HepG2 (cell line): ENCODE measurements around the gene CCDC150. TPM values are rescaled to one million over a fixed set of nuclear protein-coding genes. Genes with fewer than 3 reads are reported as not detected.
"Not testable (repeated sequence)": the region's sequence is repeated elsewhere in the genome, so short reads cannot be mapped to it uniquely, and the experiment has no call there.

Experiments
- ATAC-seq: fragments of 200-7000 bp; cut with Tn5 transposase; 3 replicates; pipeline ENCODE4 v1.9.1; 2020; ENCODE audit warnings: mild to moderate bottlenecking, moderate library complexity
- BruUV-seq: library from RNA; stranded (reverse); fragments of 400-500 nt; replicated peaks from 2 replicates; lab custom pipeline; 2021; lab: Mats Ljungman, UMichigan
- CTCF ChIA-PET: fragments of 300-600 bp; formaldehyde crosslinking; extraction: SDS; loops from one replicate; lab custom pipeline; 2021; ENCODE audit warnings: low total read pairs, inconsistent platforms, low intra/inter-chr PET ratio; lab: Yijun Ruan, JAX
- POLR2A ChIA-PET: fragments of 350-600 bp; sonication (Branson Sonifier 250); formaldehyde crosslinking; loops from one replicate; lab custom pipeline; 2020; ENCODE audit warnings: antibody characterized with exemption, inconsistent platforms; lab: Yijun Ruan, JAX
- DNase-seq: peaks from one replicate; pipeline ENCODE4 v3.0.0-alpha.2; 2015; ENCODE audit warnings: low spot score
- FAIRE-seq: peaks from 3 replicates; lab custom pipeline; 2011; peaks lifted over from hg19 to GRCh38; lab: Jason Lieb, UNC
- H2AFZ ChIP-seq: one replicate; pipeline ENCODE4 v1.6.1; 2011; ENCODE audit warnings: low read length, inconsistent platforms
- H3K27ac ChIP-seq: fragments of 300-600 bp; 3 replicates; pipeline ENCODE4 v1.8.0; 2011; ENCODE audit warnings: mixed run types, mild to moderate bottlenecking, mixed read lengths, low read length, inconsistent platforms; ENCODE audit not compliant: insufficient read depth; ENCODE audit errors: extremely low read length
- H3K27me3 ChIP-seq, 2 experiments: fragments of 200-600 bp in 1 of 2; 2 replicates in 1 of 2; 3 replicates in 1 of 2; pipeline versions ENCODE4 v1.6.0 to v1.8.0; 2011; ENCODE audit warnings: low read length in 2 of 2, mild to moderate bottlenecking in 2 of 2, moderate library complexity in 2 of 2, inconsistent platforms in 1 of 2; ENCODE audit not compliant: insufficient read depth in 2 of 2, control insufficient read depth in 1 of 2
- H3K36me3 ChIP-seq, 2 experiments: fragments of 200-600 bp in 1 of 2; replicated peaks in 1 of 2; 2 replicates in 1 of 2; 3 replicates in 1 of 2; pipeline versions ENCODE4 v1.5.1 to v1.8.0; 2011; ENCODE audit warnings: low read length in 2 of 2, inconsistent platforms in 1 of 2; ENCODE audit not compliant: insufficient read depth in 2 of 2, control insufficient read depth in 1 of 2
- H3K4me1 ChIP-seq: 2 replicates; pipeline ENCODE4 v1.5.1; 2012; ENCODE audit warnings: low read length, inconsistent platforms; ENCODE audit not compliant: insufficient read depth
- H3K4me2 ChIP-seq: 2 replicates; pipeline ENCODE4 v1.6.0; 2011; ENCODE audit warnings: low read depth, low read length, inconsistent platforms
- H3K4me3 ChIP-seq, 3 experiments: fragments of 200-600 bp in 1 of 3; sonication (generic), shearing (Covaris generic) in 1 of 3; replicated peaks in 1 of 3; 2 replicates each; pipeline ENCODE4 v1.5.1; 2011 to 2016; ENCODE audit warnings: low read length in 3 of 3, inconsistent platforms in 2 of 3, low read depth in 2 of 3, mild to moderate bottlenecking in 2 of 3, control low read depth in 1 of 3, mixed read lengths in 1 of 3; ENCODE audit not compliant: insufficient read depth in 1 of 3
- H3K79me2 ChIP-seq: one replicate; pipeline ENCODE4 v1.6.1; 2011; ENCODE audit warnings: low read length, inconsistent platforms; ENCODE audit not compliant: insufficient read depth
- H3K9ac ChIP-seq: 2 replicates; pipeline ENCODE4 v1.6.0; 2011; ENCODE audit warnings: mild to moderate bottlenecking, low read depth, low read length, inconsistent platforms; ENCODE audit not compliant: insufficient read depth
- H3K9me3 ChIP-seq: 2 replicates; pipeline ENCODE4 v1.5.1; 2012; ENCODE audit warnings: mild to moderate bottlenecking, low read length
- H4K20me1 ChIP-seq: 2 replicates; pipeline ENCODE4 v1.6.0; 2011; ENCODE audit warnings: inconsistent platforms, mild to moderate bottlenecking, low read length, moderate library complexity; ENCODE audit not compliant: insufficient read depth
- GATAD2A ChIP-seq: IDR thresholded peaks from 2 replicates; pipeline ENCODE4 v1.6.1; 2016
- MED13 ChIP-seq: sonication (generic); formaldehyde crosslinking; IDR thresholded peaks from 2 replicates; pipeline ENCODE4 v1.5.0; 2020; ENCODE audit warnings: missing genetic modification reagents
- NPAS2 ChIP-seq: sonication (generic); formaldehyde crosslinking; IDR thresholded peaks from 2 replicates; pipeline ENCODE4 v1.8.0; 2022; ENCODE audit warnings: mild to moderate bottlenecking, missing genetic modification reagents, borderline replicate concordance
- PAWR ChIP-seq: sonication (generic); formaldehyde crosslinking; IDR thresholded peaks from 2 replicates; pipeline ENCODE4 v1.4.0; 2020; ENCODE audit warnings: missing genetic modification reagents, mild to moderate bottlenecking, borderline replicate concordance
- TBX3 ChIP-seq: fragments of 450-650 bp; IDR thresholded peaks from 2 replicates; pipeline ENCODE4 v1.6.1; 2017; ENCODE audit warnings: antibody characterized with exemption, mild to moderate bottlenecking, inconsistent platforms, borderline replicate concordance
- ZBTB7B ChIP-seq: sonication (generic); formaldehyde crosslinking; IDR thresholded peaks from 2 replicates; pipeline ENCODE4 v1.4.0; 2020; ENCODE audit warnings: missing genetic modification reagents
- ZNF44 ChIP-seq: sonication (generic); formaldehyde crosslinking; IDR thresholded peaks from 2 replicates; pipeline ENCODE4 v1.5.1; 2020; ENCODE audit warnings: mild to moderate bottlenecking, missing genetic modification reagents
- ZNF891 ChIP-seq: sonication (generic); formaldehyde crosslinking; IDR thresholded peaks from 2 replicates; pipeline ENCODE4 v1.5.0; 2020; ENCODE audit warnings: mild to moderate bottlenecking, missing genetic modification reagents
- WGBS: methylation state at CpG from one replicate; pipeline ENCODE4 v1.1.6; 2017; ENCODE audit warnings: low lambda C conversion rate; 5-methylcytosine and 5-hydroxymethylcytosine counted together
- in situ Hi-C: cut with HindIII; loops from 2 replicates; pipeline ENCODE4 v1.10.0; 2017; ENCODE audit warnings: low pct_unique_long_range_greater_than_20kb; ENCODE audit not compliant: extremely low pct_ligation_motif_present
- intact Hi-C: fragments of 100-400 bp; cut with micrococcal nuclease; formaldehyde crosslinking; loops from one replicate; pipeline ENCODE4 v1.10.0; 2022; ENCODE audit not compliant: unreplicated experiment
- polyA plus RNA-seq, 8 experiments: library from polyadenylated mRNA; depleted of rRNA in 3 of 8; stranded (reverse) in 7 of 8; unstranded in 1 of 8; fragments of >200 nt; fragmentation: Illumina TruSeq in 4 of 8; extraction: Trizol in 4 of 8; gene quantifications; 2 replicates each; pipeline versions ENCODE4 v1.2.1 to v1.2.3, GENCODE V29; 2011 to 2016; ENCODE audit warnings: low read depth in 4 of 8, missing spikeins in 1 of 8, mixed read lengths in 1 of 8; ENCODE audit not compliant: insufficient read depth in 1 of 8
- total RNA-seq, 5 experiments: library from RNA; depleted of rRNA; stranded (reverse); fragments of >200 nt; fragmentation: Illumina TruSeq; extraction: Trizol; gene quantifications; 2 replicates each; pipeline ENCODE4 v1.2.3, GENCODE V29; 2016; ENCODE audit warnings: low read depth in 1 of 5
- TF ChIP-seq, protein P1 (sequence below): sonication (generic); formaldehyde crosslinking; IDR thresholded peaks from 2 replicates; pipeline ENCODE4 v1.5.1; 2020; ENCODE audit warnings: missing genetic modification reagents, mild to moderate bottlenecking, borderline replicate concordance
- TF ChIP-seq, protein P2 (sequence below): sonication (generic); formaldehyde crosslinking; IDR thresholded peaks from 2 replicates; pipeline ENCODE4 v1.4.0; 2020; ENCODE audit warnings: mild to moderate bottlenecking, missing genetic modification reagents

CCDC150 gene
- total and polyA plus RNA-seq, 2 of the 13 experiments (the other 11 are each of a cell fraction or from before 2014, with no cell fraction given) = 14.9 to 32.6 TPM

DNA sequence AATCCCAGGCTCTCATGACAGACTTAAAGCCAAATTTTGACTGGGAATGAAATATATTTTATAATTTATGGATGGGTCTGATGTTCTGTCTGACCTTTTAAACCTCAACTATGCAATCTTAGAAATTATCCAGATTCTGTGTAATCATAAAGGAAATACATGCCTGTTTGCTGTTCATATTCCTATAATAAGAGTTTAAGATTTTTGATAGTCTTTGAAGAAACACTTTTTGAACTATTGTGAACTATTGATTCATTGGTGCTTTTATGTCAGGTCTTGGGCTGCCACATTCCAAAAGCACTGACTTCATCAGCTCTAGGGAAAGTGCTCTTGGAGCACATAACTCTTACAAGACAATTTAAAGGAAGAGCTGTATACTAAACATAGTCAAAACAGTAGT is 64.2 kb downstream of the CCDC150 start (continued):
- TF ChIP-seq, protein P1, sequence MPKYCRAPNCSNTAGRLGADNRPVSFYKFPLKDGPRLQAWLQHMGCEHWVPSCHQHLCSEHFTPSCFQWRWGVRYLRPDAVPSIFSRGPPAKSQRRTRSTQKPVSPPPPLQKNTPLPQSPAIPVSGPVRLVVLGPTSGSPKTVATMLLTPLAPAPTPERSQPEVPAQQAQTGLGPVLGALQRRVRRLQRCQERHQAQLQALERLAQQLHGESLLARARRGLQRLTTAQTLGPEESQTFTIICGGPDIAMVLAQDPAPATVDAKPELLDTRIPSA (CRISPR knock-in tag) = no peak
- TF ChIP-seq GATAD2A (CRISPR knock-in tag) = no peak
- TF ChIP-seq PAWR (CRISPR knock-in tag) = no peak
- no peak for TF ChIP-seq ZNF44
- no peak for TF ChIP-seq MED13 (CRISPR knock-in tag)
- TF ChIP-seq TBX3 = no peak
- TF ChIP-seq ZBTB7B (CRISPR knock-in tag) = no peak

DNA sequence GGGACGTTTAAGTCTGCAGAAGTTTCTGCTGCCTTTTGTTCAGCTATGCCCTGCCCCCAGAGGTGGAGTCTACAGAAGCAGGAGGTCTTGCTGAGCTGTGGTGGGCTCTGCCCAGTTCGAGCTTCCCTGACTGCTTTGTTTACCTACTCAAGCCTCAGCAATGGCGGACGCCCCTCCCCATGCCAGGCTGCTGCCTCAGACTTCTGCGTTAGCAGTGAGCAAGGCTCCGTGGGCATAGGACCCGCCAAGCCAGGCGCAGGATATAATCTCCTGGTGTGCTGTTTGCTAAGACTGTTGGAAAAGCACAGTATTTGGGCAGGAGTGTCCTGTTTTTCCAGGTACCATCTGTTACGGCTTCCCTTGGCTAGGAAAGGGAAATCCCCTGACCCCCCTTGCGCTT is 70.5 kb downstream of the CCDC150 start:
- H3K79me2 ChIP-seq, ATAC-seq, H4K20me1 ChIP-seq, BruUV-seq, CTCF ChIA-PET, H3K4me2 ChIP-seq, H3K9me3 ChIP-seq, H3K27ac ChIP-seq, H3K27me3 ChIP-seq, DNase-seq, H3K4me3 ChIP-seq, H3K9ac ChIP-seq, POLR2A ChIA-PET, in situ Hi-C loops, H3K4me1 ChIP-seq, FAIRE-seq, intact Hi-C loops, H3K36me3 ChIP-seq, H2AFZ ChIP-seq: not testable (repeated sequence)
- 98% methylated on average over 10 of the region's 10 CpGs for WGBS

DNA sequence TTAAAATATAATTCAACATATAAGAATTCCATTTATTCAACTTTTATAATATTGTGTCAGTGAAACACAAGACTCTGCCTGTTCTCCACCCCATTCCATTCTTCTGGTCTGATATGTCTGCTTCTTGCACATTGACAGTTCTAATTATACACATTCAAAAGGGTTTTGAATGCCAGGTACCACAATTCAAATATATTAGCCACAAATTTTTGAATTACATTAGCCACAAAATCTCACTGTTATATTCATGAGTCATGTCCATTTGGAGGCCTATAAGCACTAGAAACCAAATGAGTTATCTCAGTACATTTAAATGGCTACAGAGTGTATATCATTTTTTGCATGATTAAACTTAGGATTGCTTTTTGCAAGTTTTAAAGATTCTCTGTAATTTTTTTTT is 72.1 kb downstream of the CCDC150 start:
- no peaks in the 10 kb centered on the region for H3K9me3 ChIP-seq
- H3K9ac ChIP-seq = no peak overlapping the region
- no peaks in the 10 kb centered on the region for H3K4me1 ChIP-seq
- H3K27me3 ChIP-seq = no peaks in the 10 kb centered on the region
- ATAC-seq (no peak), FAIRE-seq (no peak), DNase-seq (no peak)
- intact Hi-C loops (no loop called here), in situ Hi-C loops (no loop called here)
- no peaks in the 10 kb centered on the region for H3K79me2 ChIP-seq
- ChIA-PET POLR2A (no interaction called here), CTCF (no interaction called here)
- H3K27ac ChIP-seq = no peak overlapping the region
- BruUV-seq = no TSS peak
- no peak overlapping the region for H3K4me3 ChIP-seq
- H3K36me3 ChIP-seq = no peaks in the 10 kb centered on the region
- H4K20me1 ChIP-seq = no peaks in the 10 kb centered on the region
- H3K4me2 ChIP-seq = no peak overlapping the region
- no peak overlapping the region for H2AFZ ChIP-seq
- TF ChIP-seq NPAS2 (CRISPR knock-in tag) (no peak), ZNF891 (CRISPR knock-in tag) (no peak)
- TF ChIP-seq, protein P2, sequence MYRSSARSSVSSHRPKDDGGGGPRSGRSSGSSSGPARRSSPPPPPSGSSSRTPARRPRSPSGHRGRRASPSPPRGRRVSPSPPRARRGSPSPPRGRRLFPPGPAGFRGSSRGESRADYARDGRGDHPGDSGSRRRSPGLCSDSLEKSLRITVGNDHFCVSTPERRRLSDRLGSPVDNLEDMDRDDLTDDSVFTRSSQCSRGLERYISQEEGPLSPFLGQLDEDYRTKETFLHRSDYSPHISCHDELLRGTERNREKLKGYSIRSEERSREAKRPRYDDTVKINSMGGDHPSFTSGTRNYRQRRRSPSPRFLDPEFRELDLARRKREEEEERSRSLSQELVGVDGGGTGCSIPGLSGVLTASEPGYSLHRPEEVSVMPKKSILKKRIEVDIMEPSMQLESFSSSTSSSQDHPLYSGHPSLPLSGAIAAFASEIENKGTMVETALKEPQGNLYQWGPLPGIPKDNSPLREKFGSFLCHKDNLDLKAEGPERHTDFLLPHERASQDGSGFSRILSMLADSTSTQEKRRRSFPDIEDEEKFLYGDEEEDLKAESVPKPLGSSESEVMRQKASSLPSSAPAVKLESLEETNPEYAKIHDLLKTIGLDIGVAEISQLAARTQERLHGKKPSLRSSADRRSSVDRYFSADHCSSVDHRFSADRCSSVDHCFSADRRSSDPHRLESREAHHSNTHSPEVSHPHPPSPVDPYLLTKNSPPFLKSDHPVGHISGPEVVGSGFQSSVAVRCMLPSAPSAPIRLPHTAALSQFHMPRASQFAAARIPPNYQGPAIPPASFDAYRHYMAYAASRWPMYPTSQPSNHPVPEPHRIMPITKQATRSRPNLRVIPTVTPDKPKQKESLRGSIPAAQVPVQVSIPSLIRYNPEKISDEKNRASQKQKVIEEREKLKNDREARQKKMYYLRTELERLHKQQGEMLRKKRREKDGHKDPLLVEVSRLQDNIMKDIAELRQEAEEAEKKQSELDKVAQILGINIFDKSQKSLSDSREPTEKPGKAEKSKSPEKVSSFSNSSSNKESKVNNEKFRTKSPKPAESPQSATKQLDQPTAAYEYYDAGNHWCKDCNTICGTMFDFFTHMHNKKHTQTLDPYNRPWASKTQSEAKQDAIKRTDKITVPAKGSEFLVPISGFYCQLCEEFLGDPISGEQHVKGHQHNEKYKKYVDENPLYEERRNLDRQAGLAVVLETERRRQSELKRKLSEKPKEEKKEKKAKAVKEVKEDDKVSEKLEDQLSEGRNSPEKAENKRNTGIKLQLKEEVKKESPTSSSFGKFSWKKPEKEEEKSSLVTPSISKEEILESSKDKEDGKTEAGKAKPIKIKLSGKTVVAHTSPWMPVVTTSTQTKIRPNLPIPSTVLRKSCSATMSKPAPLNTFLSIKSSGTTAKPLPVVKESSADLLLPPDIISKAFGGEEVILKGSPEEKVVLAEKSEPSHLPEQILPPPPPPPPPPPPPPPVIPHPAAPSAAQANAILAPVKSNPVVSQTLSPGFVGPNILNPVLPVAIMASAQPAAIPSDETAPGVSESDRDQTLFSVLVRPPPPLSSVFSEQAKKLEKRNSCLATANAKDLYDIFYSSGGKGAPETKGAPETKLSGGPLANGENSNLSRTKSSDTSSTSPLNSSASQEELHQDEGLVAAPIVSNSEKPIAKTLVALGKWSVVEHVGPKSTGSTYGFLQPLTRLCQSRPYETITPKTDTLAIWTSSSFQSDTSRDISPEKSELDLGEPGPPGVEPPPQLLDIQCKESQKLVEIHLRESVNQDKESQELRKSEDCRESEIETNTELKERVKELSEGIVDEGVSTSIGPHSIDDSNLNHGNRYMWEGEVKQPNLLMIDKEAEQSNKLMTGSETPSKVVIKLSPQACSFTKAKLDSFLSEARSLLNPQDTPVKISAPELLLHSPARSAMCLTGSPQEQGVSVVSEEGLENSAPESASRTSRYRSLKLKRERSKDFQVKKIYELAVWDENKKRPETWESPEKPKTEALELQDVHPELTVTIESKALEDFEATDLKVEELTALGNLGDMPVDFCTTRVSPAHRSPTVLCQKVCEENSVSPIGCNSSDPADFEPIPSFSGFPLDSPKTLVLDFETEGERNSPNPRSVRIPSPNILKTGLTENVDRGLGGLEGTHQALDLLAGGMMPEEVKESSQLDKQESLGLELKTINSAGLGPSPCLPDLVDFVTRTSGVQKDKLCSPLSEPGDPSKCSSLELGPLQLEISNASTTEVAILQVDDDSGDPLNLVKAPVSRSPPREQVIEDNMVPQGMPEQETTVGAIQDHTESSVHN = no peak
